Panc1 (cell line): ENCODE measurements around the gene NFATC1. TPM values are rescaled to one million over a fixed set of nuclear protein-coding genes. Genes with fewer than 3 reads are reported as not detected.
A peak's percentile ranks its signal among the peaks of the same experiment; 100 is the strongest.

ENCODE experiments used
- ATAC-seq: fragments of 200-7000 bp; cut with Tn5 transposase; 2 replicates; pipeline ENCODE4 v1.9.1; 2020; ENCODE audit warnings: mild to moderate bottlenecking, moderate library complexity
- BruUV-seq: library from RNA; stranded (reverse); fragments of 400-500 nt; replicated peaks from 2 replicates; lab custom pipeline; 2021; lab: Mats Ljungman, UMichigan
- CTCF ChIA-PET: fragments of 300-600 bp; sonication (Branson Sonifier 250); formaldehyde crosslinking; loops from one replicate; lab custom pipeline; 2022; ENCODE audit warnings: antibody characterized with exemption; lab: Charles Lee
- POLR2A ChIA-PET: fragments of 300-600 bp; sonication (Branson Sonifier 250); formaldehyde crosslinking; loops from one replicate; lab custom pipeline; 2022; ENCODE audit warnings: antibody characterized with exemption; lab: Charles Lee
- DNase-seq: peaks from one replicate; pipeline ENCODE4 v3.0.0-alpha.2; 2010; ENCODE audit warnings: low read depth, low spot score
- H3K27ac ChIP-seq: 2 replicates; pipeline ENCODE4 v1.5.1; 2011; ENCODE audit warnings: mild to moderate bottlenecking, low read length, inconsistent platforms
- H3K27me3 ChIP-seq: fragments of 200-500 bp; sonication (Bioruptor generic); 2 replicates; pipeline ENCODE4 v1.6.0; 2014; ENCODE audit warnings: low read length, inconsistent platforms; ENCODE audit not compliant: control insufficient read depth, insufficient read depth
- H3K36me3 ChIP-seq: fragments of 200-500 bp; sonication (Bioruptor generic); 2 replicates; pipeline ENCODE4 v1.5.1; 2014; ENCODE audit warnings: inconsistent platforms, mild to moderate bottlenecking, low read length, moderate library complexity; ENCODE audit not compliant: control insufficient read depth, insufficient read depth
- H3K4me1 ChIP-seq: 2 replicates; pipeline ENCODE4 v1.5.1; 2011; ENCODE audit warnings: inconsistent platforms, mild to moderate bottlenecking, low read length, moderate library complexity; ENCODE audit not compliant: control insufficient read depth, insufficient read depth
- H3K4me3 ChIP-seq, 2 experiments: 2 replicates each; pipeline ENCODE4 v1.5.1; 2011 to 2012; ENCODE audit warnings: low read depth in 2 of 2, low read length in 2 of 2, mild to moderate bottlenecking in 2 of 2, inconsistent platforms in 1 of 2, moderate library complexity in 1 of 2
- H3K9me3 ChIP-seq: fragments of 200-500 bp; sonication (Bioruptor generic); 2 replicates; pipeline ENCODE4 v1.5.1; 2014; ENCODE audit warnings: low read depth, mild to moderate bottlenecking, inconsistent platforms, low read length, moderate library complexity; ENCODE audit not compliant: control insufficient read depth, insufficient read depth
- POLR2AphosphoS5 ChIP-seq: IDR thresholded peaks from 2 replicates; pipeline ENCODE4 v1.6.1; 2012; ENCODE audit warnings: mild to moderate bottlenecking, low read depth, low read length, moderate library complexity
- SIN3A ChIP-seq: IDR thresholded peaks from 2 replicates; pipeline ENCODE4 v1.6.1; 2012; ENCODE audit warnings: low read depth, mild to moderate bottlenecking, low read length, moderate library complexity, borderline replicate concordance; ENCODE audit not compliant: insufficient read depth
- TCF7L2 ChIP-seq: IDR thresholded peaks from 2 replicates; pipeline ENCODE4 v1.6.1; 2011; ENCODE audit warnings: mild to moderate bottlenecking, low read depth, low read length, inconsistent platforms
- in situ Hi-C: cut with HindIII; loops from 2 replicates; pipeline ENCODE4 v1.10.0; 2016; ENCODE audit warnings: low sequenced_read_pairs, low pct_unique_long_range_greater_than_20kb
- intact Hi-C: fragments of 100-400 bp; cut with micrococcal nuclease; formaldehyde crosslinking; loops from one replicate; pipeline ENCODE4 v1.10.0; 2022; ENCODE audit not compliant: unreplicated experiment
- total RNA-seq: library from RNA; stranded (reverse); gene quantifications from one replicate; pipeline ENCODE4 v1.2.1, GENCODE V29; 2021; ENCODE audit not compliant: unreplicated experiment
- TF ChIP-seq, protein P1 (sequence below), 2 experiments: IDR thresholded peaks; 2 replicates each; pipeline ENCODE4 v1.6.1; 2011 to 2012; ENCODE audit warnings: low read depth in 2 of 2, control low read depth in 1 of 2, low read length in 1 of 2, mild to moderate bottlenecking in 1 of 2, moderate library complexity in 1 of 2; ENCODE audit not compliant: insufficient read depth in 1 of 2
- TF ChIP-seq, protein P2 (sequence below): fragments of 450-650 bp; IDR thresholded peaks from 2 replicates; pipeline ENCODE4 v1.5.1; 2017; ENCODE audit warnings: mild to moderate bottlenecking

Gene NFATC1
- total RNA-seq, 1 experiment from 2014 or later = 30.8 TPM

DNA sequence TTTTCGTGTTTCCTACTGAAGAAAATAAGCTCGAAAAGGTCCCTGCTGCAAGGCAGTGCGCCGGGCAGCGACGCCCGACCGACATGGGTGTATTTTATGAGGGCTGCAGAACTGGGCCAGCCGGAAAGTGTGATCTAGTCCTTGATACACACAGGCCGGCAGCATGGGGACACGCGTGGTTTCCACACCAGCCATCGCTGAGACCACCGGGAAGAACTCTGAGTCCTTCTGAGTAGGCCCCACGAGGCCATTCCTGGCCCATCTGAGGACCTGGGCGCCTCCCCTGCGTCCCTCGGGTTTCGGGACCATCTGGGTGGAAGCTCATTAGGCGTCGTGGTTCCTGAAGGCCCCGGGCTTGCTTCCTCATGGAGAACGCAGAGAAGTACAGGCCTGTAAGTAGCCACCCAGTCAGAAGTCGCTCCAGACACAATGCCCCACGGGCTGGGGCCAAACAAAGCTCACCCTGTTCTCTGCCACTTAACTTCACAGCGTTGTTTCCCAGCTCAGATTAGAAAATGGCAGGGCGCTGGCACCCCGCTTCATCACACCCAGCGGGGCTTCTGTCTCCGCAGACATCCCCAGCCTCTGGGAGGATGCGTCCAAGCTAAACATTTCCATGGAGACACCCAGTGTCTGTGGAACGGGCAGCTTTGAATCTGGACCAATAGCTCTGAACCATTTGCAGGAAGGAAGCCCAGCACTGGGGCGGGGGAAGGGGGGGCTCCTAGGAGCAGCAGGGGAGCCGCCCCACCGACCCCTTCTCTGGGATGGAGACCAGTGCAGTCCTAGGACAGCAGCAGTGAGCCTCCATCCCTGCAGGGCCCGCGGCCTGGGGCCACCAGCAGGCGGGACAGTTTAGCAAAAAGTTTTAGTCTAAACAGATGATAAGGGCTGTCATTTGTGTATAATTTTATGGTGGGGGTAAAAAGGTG, 2.4 kb downstream of the NFATC1 start:
- H3K9me3 ChIP-seq = no peaks in the 10 kb centered on the region
- ATAC-seq (no peak), DNase-seq (no peak)
- no peak overlapping the region for H3K27ac ChIP-seq
- no peaks in the 10 kb centered on the region for H3K36me3 ChIP-seq
- in situ Hi-C loops (no loop called here), intact Hi-C loops (no loop called here)
- BruUV-seq = no TSS peak
- no peaks in the 10 kb centered on the region for H3K27me3 ChIP-seq
- ChIA-PET POLR2A (interaction anchor here (0.6 to 1.0 kb wide), 2 partner anchors 32 to 245 kb away, joined by 5 to 9 read pairs; no protein-coding TSS in a partner anchor), CTCF (no interaction called here)
- peaks cover 30% of the 10 kb centered on the region for H3K4me1 ChIP-seq
- TF ChIP-seq, protein P1, sequence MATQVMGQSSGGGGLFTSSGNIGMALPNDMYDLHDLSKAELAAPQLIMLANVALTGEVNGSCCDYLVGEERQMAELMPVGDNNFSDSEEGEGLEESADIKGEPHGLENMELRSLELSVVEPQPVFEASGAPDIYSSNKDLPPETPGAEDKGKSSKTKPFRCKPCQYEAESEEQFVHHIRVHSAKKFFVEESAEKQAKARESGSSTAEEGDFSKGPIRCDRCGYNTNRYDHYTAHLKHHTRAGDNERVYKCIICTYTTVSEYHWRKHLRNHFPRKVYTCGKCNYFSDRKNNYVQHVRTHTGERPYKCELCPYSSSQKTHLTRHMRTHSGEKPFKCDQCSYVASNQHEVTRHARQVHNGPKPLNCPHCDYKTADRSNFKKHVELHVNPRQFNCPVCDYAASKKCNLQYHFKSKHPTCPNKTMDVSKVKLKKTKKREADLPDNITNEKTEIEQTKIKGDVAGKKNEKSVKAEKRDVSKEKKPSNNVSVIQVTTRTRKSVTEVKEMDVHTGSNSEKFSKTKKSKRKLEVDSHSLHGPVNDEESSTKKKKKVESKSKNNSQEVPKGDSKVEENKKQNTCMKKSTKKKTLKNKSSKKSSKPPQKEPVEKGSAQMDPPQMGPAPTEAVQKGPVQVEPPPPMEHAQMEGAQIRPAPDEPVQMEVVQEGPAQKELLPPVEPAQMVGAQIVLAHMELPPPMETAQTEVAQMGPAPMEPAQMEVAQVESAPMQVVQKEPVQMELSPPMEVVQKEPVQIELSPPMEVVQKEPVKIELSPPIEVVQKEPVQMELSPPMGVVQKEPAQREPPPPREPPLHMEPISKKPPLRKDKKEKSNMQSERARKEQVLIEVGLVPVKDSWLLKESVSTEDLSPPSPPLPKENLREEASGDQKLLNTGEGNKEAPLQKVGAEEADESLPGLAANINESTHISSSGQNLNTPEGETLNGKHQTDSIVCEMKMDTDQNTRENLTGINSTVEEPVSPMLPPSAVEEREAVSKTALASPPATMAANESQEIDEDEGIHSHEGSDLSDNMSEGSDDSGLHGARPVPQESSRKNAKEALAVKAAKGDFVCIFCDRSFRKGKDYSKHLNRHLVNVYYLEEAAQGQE (IDR thresholded peaks at IDR 0.05; ENCODE audit: insufficient read depth in 1 of 2, low read depth in 2 of 2, low read length in 1 of 2) = no peak
- TF ChIP-seq SIN3A (no peak), POLR2AphosphoS5 (no peak), TCF7L2 (no peak)
- TF ChIP-seq, protein P2, sequence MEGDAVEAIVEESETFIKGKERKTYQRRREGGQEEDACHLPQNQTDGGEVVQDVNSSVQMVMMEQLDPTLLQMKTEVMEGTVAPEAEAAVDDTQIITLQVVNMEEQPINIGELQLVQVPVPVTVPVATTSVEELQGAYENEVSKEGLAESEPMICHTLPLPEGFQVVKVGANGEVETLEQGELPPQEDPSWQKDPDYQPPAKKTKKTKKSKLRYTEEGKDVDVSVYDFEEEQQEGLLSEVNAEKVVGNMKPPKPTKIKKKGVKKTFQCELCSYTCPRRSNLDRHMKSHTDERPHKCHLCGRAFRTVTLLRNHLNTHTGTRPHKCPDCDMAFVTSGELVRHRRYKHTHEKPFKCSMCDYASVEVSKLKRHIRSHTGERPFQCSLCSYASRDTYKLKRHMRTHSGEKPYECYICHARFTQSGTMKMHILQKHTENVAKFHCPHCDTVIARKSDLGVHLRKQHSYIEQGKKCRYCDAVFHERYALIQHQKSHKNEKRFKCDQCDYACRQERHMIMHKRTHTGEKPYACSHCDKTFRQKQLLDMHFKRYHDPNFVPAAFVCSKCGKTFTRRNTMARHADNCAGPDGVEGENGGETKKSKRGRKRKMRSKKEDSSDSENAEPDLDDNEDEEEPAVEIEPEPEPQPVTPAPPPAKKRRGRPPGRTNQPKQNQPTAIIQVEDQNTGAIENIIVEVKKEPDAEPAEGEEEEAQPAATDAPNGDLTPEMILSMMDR = no peak
- H3K4me3 ChIP-seq = no peak overlapping the region

DNA sequence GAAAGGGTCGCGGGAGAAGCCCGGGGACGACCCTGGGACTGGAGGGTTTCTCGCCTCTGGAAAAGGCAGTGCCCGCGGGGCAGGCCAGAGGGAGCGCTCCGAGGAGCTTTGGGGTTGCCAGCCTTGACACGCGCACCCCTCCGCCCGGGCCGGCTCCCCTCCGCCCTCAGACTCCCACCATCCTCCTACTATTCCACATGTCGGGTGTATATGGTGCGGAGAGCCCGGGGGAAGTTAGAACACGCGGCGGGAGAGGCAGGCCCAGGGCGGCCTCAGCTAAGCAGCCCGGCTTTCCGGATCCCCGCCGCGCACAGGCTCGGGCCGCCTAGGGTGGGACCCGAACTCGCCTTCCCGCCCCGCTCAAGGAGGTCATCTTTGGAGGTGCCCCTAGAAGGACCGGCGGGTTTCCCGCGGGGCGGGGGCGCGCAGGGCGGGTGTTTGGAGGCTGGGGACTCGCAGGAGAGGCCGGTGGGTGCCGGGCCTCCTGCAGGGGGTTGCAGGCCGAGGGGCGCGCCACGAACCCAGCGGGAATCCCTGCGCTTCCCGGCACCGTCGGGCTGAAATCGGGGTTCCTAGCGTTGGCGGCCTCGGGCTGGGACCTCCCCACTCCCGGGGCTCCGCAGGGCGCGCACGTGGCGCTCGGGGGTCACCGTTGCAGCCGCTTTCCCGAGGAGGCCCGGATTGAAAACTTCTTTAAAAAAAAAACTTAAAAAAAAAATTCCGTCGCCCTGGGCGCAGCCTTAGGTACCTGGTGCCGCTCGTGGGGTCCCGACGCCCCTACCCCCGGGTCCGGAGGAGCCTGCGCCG, 3.7 kb downstream of the NFATC1 start:
- Histone ChIP-seq H3K27ac (peak overlapping the region; percentile 76), H3K36me3 (no peaks in the 10 kb centered on the region), H3K27me3 (no peaks in the 10 kb centered on the region), H3K4me1 (peaks cover 33% of the 10 kb centered on the region), H3K4me3 (peak overlapping the region; percentile 56 to 68), H3K9me3 (no peaks in the 10 kb centered on the region)
- no peak for ATAC-seq
- DNase-seq = no peak
- TSS peak; percentile 85 for BruUV-seq
- intact Hi-C loops = no loop called here
- POLR2A ChIA-PET = no interaction called here
- CTCF ChIA-PET = no interaction called here
- TF ChIP-seq TCF7L2 = no peak
- no peak for TF ChIP-seq POLR2AphosphoS5
- TF ChIP-seq, protein P1 (IDR thresholded peaks at IDR 0.05; ENCODE audit: insufficient read depth in 1 of 2, low read depth in 2 of 2, low read length in 1 of 2) = no peak
- TF ChIP-seq, protein P2 = no peak
- no peak for TF ChIP-seq SIN3A
- in situ Hi-C loops = no loop called here
